Retinal pigment epithelial cell (primary cell): ENCODE results near the gene CD302.
"Not testable (repeated sequence)": the region's sequence is repeated elsewhere in the genome, so short reads cannot be mapped to it uniquely, and the experiment has no call there.

Experiments used
- DNase-seq: peaks from one replicate; pipeline ENCODE4 v3.0.0-alpha.2; 2010; ENCODE audit warnings: low read depth
- H3K4me3 ChIP-seq: 2 replicates; pipeline ENCODE4 v1.5.1; 2011; ENCODE audit warnings: mild to moderate bottlenecking, low read length, control low read depth, moderate library complexity
- TF ChIP-seq, protein P1 (sequence below): conservative IDR thresholded peaks from 2 replicates; pipeline ENCODE4 v1.5.1; 2011; ENCODE audit warnings: low read depth, low read length, control low read depth, inconsistent platforms

Gene CD302

DNA sequence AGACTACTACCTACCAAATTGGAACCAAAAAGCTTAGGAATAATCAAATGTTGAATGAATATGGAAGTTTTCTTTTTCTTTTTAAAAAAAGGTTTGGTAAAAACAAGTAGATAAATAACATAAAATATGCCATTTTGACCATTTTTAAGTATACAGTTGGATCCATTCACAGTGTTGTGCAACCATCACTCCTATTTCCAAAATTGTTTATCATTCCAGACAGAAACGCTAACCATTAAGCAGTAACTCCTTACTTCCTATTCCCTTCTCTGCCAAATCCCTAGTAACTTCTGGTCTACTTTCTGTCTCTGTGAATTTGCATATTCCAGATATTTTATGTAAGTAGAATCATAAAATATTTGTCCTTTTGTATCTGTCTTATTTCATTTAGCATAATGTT, 39.8 kb downstream of the CD302 start:
- no peak overlapping the region for H3K4me3 ChIP-seq
- TF ChIP-seq, protein P1, sequence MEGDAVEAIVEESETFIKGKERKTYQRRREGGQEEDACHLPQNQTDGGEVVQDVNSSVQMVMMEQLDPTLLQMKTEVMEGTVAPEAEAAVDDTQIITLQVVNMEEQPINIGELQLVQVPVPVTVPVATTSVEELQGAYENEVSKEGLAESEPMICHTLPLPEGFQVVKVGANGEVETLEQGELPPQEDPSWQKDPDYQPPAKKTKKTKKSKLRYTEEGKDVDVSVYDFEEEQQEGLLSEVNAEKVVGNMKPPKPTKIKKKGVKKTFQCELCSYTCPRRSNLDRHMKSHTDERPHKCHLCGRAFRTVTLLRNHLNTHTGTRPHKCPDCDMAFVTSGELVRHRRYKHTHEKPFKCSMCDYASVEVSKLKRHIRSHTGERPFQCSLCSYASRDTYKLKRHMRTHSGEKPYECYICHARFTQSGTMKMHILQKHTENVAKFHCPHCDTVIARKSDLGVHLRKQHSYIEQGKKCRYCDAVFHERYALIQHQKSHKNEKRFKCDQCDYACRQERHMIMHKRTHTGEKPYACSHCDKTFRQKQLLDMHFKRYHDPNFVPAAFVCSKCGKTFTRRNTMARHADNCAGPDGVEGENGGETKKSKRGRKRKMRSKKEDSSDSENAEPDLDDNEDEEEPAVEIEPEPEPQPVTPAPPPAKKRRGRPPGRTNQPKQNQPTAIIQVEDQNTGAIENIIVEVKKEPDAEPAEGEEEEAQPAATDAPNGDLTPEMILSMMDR = no peak
- DNase-seq = no peak

DNA sequence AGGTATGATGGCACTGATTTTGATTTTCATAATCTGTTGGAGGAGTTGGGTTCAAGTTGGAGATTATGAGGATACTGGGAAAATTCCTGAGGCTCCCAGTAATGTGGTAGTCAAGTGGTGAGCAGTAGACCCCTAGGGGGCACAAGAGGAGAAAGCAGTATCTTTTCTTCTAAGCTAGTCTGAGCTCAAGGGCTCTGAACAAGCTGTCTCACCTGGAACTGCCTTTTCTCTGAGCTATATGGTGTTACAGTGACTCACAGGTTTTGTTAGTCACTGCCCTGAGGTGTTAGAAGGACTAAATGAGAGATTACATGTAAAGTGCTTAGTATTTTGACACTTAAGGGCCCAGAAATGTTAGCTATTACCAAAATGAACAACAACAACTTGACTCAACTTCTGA, 42.2 kb downstream of the CD302 start:
- no peak overlapping the region for H3K4me3 ChIP-seq
- peak; percentile 46 for DNase-seq
- TF ChIP-seq, protein P1 = peak; percentile 63

DNA sequence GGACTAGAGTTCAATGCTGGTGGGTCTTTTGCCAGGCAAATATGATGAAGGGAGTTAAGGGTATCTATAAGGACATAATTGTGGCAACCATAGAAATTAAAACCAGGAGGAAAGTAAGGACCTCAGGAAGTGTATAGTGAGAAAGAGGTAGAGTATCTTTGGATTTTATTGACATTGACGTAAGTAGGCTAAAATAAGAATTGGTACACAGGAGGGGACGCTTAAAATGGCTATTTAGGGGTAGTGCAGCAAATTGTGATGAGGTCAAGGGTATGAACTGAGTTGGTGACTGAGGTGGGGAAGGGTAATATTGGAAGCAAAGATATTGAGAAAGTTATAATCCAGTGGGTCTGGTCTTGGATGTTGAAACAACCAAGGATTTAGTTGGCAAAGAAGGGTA, 43.0 kb downstream of the CD302 start:
- no peak for DNase-seq
- TF ChIP-seq, protein P1 = no peak
- H3K4me3 ChIP-seq = no peak overlapping the region

DNA sequence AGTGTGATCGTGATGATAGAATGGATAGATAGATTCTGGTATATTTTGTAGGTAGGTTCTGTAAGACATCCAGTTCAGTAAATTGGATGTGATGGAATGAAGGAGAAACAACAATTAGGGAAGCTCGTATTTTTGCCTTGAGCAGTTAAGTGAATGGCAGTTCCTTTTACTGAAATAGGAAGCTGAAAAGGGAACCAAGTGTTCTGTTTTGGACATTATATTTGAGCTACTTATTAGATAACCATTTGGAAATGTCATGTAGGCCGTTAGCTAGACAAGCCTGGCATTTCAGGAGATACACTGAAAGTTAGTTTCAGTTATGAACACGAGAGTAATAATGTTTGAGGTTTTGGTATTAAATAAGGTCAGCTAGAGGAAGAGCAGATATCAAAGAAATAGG, 44.2 kb downstream of the CD302 start:
- TF ChIP-seq, protein P1 = no peak
- DNase-seq = no peak
- H3K4me3 ChIP-seq = no peak overlapping the region

DNA sequence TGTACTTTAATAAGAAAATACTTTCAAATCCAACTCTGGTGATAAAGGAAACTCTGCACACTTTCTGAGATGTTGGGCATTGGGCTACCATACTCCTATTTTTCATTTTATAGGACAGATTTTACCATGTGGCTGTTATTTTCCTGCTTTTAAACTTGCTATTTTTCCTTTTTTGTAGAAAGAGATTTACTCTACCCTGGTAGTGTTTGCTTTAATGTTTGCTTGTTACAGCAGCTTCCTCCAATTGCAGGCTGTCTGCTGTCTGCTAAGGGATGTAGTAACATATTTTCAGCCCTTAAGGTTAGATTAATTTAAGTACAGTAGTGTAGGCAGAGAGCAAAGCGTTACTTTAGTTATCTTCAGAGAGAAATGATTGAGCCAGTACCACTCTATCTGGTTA, 47.1 kb downstream of the CD302 start:
- TF ChIP-seq, protein P1 = no peak
- H3K4me3 ChIP-seq = no peak overlapping the region
- no peak for DNase-seq

DNA sequence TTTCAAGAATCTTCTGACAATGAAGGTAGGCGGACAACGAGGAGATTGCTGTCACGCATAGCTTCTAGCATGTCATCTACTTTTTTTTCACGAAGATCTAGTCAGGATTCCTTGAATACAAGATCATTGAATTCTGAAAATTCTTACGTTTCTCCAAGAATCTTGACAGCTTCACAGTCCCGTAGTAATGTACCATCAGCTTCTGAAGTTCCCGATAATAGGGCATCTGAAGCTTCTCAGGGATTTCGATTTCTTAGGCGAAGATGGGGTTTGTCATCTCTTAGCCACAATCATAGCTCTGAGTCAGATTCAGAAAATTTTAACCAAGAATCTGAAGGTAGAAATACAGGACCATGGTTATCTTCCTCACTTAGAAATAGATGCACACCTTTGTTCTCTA, 49.9 kb downstream of the CD302 start:
- no peak for DNase-seq
- no peak overlapping the region for H3K4me3 ChIP-seq
- TF ChIP-seq, protein P1 = no peak

DNA sequence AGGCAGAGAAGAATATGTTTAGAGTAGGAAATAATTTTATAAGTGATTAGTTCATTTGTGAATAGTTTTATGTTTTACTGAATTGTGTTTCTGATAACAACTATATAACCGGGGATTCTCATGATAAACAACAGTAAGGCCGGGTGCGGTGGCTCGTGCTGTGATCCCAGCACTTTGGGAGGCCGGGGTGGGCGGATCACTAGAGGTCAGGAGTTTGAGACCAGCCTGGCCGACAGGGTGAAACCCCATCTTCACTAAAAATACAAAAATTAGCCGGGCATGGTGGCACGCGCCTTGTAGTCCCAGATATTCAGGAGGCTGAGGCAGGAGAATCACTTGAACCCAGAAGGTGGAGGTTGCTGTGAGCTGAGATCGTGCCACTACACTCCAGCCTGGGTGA, 52.8 kb downstream of the CD302 start:
- not testable (repeated sequence) for H3K4me3 ChIP-seq, DNase-seq

DNA sequence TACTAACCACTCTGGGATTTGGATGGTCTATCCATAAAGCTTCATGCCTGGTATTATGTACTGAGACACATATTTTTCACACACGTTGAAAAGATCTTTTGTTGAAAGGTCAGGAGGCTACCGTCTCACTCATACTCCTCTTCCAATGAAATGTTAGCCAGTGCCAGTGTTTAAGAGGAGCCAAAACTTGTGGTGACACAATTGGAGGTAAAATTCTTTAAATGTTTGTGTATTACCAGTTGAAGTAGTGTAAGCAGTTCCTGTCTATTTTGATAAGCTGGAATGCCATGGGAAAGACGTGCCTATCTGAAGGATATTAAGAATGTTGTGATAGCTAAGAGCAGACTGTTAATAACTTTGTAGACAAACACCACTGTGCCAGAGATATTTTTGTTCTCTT, 53.6 kb downstream of the CD302 start:
- DNase-seq = peak; percentile 64
- no peak overlapping the region for H3K4me3 ChIP-seq
- TF ChIP-seq, protein P1 = no peak
